ENCODE results near the gene IER5L. TPM values are rescaled to one million over a fixed set of nuclear protein-coding genes. Genes with fewer than 3 reads are reported as not detected.

IER5L gene
- polyA plus RNA-seq, 1 experiment = 4.9 TPM

DNA sequence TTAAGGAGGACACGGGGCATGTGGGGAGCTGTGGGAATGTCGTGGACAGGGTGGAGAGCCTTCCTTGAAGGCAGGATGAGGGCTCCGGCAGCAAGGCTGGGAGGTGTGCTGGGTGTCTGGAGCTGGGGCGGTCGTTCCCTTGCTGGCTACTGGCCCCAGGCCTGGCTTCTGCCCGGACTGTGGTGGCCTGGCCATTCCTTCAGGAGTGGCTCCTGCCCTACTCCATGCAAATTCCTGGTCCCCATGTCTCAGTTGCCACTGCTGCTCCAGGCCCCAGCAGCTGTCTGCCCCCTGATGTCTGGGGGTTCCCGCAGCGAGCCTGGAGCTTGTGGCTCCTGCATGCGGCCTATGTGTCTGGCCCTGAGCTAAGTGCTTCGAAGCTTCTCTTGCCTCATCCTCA lies 21.9 kb downstream of the IER5L start:
- ChIA-PET CTCF (no interaction called here), POLR2A (no interaction called here)
- Histone ChIP-seq H3K27ac (ENCODE audit: low read depth, low read length) (no peak overlapping the region), H3K9me3 (ENCODE audit: control insufficient read depth, insufficient read depth, low read length) (peaks cover 2% of the 10 kb centered on the region), H3K4me3 (ENCODE audit: low read depth, low read length) (no peak overlapping the region), H3K27me3 (ENCODE audit: control insufficient read depth, insufficient read depth, low read length) (no peaks in the 10 kb centered on the region)
- no peak for DNase-seq (ENCODE audit: low read depth, low spot score)
- TF ChIP-seq, protein P1, sequence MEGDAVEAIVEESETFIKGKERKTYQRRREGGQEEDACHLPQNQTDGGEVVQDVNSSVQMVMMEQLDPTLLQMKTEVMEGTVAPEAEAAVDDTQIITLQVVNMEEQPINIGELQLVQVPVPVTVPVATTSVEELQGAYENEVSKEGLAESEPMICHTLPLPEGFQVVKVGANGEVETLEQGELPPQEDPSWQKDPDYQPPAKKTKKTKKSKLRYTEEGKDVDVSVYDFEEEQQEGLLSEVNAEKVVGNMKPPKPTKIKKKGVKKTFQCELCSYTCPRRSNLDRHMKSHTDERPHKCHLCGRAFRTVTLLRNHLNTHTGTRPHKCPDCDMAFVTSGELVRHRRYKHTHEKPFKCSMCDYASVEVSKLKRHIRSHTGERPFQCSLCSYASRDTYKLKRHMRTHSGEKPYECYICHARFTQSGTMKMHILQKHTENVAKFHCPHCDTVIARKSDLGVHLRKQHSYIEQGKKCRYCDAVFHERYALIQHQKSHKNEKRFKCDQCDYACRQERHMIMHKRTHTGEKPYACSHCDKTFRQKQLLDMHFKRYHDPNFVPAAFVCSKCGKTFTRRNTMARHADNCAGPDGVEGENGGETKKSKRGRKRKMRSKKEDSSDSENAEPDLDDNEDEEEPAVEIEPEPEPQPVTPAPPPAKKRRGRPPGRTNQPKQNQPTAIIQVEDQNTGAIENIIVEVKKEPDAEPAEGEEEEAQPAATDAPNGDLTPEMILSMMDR (IDR thresholded peaks at IDR 0.05; ENCODE audit: low read depth, low read length) = no peak

DNA sequence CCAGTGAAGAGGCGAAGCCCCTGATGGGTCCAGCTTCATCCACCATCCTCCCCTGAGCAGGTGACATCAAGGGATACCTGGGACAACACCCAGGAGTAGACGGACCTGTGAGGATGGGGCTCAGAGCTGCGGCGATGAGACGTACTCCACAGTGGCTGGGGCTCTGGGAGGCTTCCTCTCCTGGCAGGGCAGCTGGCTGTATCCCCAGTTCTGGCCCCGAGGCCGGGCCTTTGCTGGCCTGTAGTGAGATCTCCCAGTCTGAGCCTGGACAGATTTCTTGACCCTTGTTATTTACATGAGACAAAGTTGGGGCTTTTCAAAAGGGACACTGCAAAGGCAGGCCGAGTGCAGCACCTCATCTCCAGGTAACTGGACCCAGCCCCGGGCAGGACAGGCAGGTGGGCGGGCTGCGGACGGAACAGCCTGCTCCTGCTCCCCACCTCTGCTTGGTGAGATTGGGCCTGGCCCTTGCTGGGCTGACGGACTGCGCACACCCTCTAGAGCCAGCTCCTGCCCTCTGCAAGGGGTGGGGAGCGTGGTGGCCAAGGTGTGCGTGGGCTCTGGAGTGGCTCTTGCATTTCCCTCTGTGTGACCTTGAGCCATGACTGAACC lies 23.1 kb downstream of the IER5L start:
- no peak overlapping the region for H3K27ac ChIP-seq (ENCODE audit: low read depth, low read length)
- ChIA-PET POLR2A (no interaction called here), CTCF (interaction anchor here (0.7 kb wide), 1 partner anchor 13 kb away, joined by 3 read pairs; no protein-coding TSS in a partner anchor)
- no peak for DNase-seq (ENCODE audit: low read depth, low spot score)
- no peaks in the 10 kb centered on the region; the same call in 1 of the 2 replicates for H3K9me3 ChIP-seq (ENCODE audit: control insufficient read depth, insufficient read depth, low read length)
- no peak overlapping the region for H3K4me3 ChIP-seq (ENCODE audit: low read depth, low read length)
- H3K27me3 ChIP-seq (ENCODE audit: control insufficient read depth, insufficient read depth, low read length) = no peaks in the 10 kb centered on the region
- TF ChIP-seq, protein P1 (IDR thresholded peaks at IDR 0.05; ENCODE audit: low read depth, low read length) = no peak

DNA sequence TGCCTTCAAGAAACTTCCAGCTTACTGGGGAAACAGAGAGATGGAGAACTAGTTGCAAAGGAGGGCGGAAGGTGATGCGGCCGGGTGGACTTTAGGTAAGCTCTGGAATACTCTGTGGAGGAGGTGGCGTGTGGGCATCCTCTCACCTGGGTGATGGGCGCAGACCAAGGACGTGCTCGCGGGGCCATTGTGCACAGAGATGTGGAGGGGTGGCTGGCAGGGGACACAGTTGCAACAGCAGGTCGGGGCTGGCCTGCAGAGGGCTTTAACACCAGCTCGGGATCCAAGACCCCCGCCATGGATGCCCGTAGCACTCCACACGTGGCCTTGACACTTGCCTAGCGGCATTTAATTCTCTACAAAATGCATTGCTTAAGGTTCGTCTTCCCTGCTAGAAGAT lies 26.6 kb downstream of the IER5L start:
- no peak for DNase-seq (ENCODE audit: low read depth, low spot score)
- Histone ChIP-seq H3K27me3 (ENCODE audit: control insufficient read depth, insufficient read depth, low read length) (no peaks in the 10 kb centered on the region), H3K4me3 (ENCODE audit: low read depth, low read length) (no peak overlapping the region), H3K9me3 (ENCODE audit: control insufficient read depth, insufficient read depth, low read length) (no peaks in the 10 kb centered on the region; the same call in 1 of the 2 replicates), H3K27ac (ENCODE audit: low read depth, low read length) (no peak overlapping the region)
- CTCF ChIA-PET = interaction anchor here (1.1 to 1.3 kb wide), 2 partner anchors 8 to 20 kb away, joined by 4 read pairs; no protein-coding TSS in a partner anchor
- TF ChIP-seq, protein P1 (IDR thresholded peaks at IDR 0.05; ENCODE audit: low read depth, low read length) = no peak
- POLR2A ChIA-PET = interaction anchor here (0.5 to 1.1 kb wide), 2 partner anchors 8 to 662 kb away, joined by 3 to 4 read pairs; no protein-coding TSS in a partner anchor

DNA sequence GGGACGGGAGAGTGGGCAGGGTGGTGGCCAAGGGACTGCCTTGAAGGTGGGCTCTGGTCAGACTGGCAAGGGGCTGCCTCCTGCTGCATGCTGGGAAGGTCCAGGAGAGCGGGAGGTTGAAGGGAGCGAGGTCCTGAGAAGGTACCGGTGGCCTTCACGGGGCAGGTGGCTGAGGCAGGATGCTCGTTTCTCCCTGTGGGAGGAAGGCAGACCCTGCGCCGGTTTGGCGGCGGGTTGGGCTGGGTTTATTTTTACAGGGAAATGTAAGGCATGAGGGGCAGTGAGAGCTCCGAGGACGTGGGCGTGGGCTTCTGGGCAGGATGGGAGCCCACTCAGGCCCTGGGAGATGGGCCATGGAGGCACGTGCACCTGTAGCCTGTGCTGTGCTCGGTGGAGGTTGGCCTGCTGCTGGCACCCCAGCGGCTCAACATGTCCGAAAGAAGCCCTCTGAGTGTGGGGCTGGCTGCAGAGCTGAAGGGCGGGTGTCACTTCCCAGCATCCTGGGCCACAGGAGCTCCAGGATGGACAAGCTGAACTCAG lies 27.3 kb downstream of the IER5L start:
- H3K27me3 ChIP-seq (ENCODE audit: control insufficient read depth, insufficient read depth, low read length) = no peaks in the 10 kb centered on the region
- TF ChIP-seq, protein P1 (IDR thresholded peaks at IDR 0.05; ENCODE audit: low read depth, low read length) = no peak
- H3K4me3 ChIP-seq (ENCODE audit: low read depth, low read length) = no peak overlapping the region
- ChIA-PET POLR2A (no interaction called here), CTCF (interaction anchor here (1.3 kb wide), 1 partner anchor 19 kb away, joined by 4 read pairs; no protein-coding TSS in a partner anchor)
- H3K27ac ChIP-seq (ENCODE audit: low read depth, low read length) = no peak overlapping the region
- DNase-seq (ENCODE audit: low read depth, low spot score) = no peak
- no peaks in the 10 kb centered on the region; the same call in 1 of the 2 replicates for H3K9me3 ChIP-seq (ENCODE audit: control insufficient read depth, insufficient read depth, low read length)

DNA sequence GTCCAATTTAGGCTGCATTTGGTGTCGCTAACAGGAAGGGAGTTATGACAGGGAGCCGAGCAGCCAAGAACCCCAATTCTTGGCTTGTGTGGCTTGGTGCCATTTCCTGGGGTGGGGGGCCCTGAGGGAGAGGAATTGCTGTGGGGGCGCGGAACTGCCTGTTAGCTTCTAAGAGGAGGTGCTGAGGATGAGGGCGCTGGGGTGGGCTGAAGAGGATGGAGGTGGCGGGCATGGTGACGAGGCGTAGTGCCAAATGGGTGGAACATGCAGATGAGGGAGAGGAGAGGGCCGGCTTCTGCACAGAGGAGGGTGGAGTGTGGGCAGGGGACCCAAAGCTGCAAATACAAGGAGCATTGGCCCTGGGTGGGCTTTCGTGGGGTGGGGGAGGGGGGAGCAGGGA lies 27.9 kb downstream of the IER5L start:
- no peak overlapping the region for H3K27ac ChIP-seq (ENCODE audit: low read depth, low read length)
- TF ChIP-seq, protein P1 (IDR thresholded peaks at IDR 0.05; ENCODE audit: low read depth, low read length) = no peak
- POLR2A ChIA-PET = interaction anchor here (0.6 kb wide), 1 partner anchor 28 kb away, joined by 3 read pairs; the partner anchor contains the start of gene IER5L
- H3K27me3 ChIP-seq (ENCODE audit: control insufficient read depth, insufficient read depth, low read length) = no peaks in the 10 kb centered on the region
- DNase-seq (ENCODE audit: low read depth, low spot score) = no peak
- H3K4me3 ChIP-seq (ENCODE audit: low read depth, low read length) = no peak overlapping the region
- CTCF ChIA-PET = no interaction called here
- H3K9me3 ChIP-seq (ENCODE audit: control insufficient read depth, insufficient read depth, low read length) = no peaks in the 10 kb centered on the region; the same call in 1 of the 2 replicates
